Measurements from ENCODE around the gene ZNF444. TPM values are rescaled to one million over a fixed set of nuclear protein-coding genes. Genes with fewer than 3 reads are reported as not detected.
"Not testable (repeated sequence)": the region's sequence is repeated elsewhere in the genome, so short reads cannot be mapped to it uniquely, and the experiment has no call there.

The ZNF444 gene
- total and polyA plus RNA-seq, 2 donors (not counting 3 experiments of a cell fraction or from before 2014, with no cell fraction given), result 37.2 to 41.7 TPM

- H3K9me3 ChIP-seq (replicated peaks; ENCODE audit: control insufficient read depth, insufficient read depth, low read length), result no peaks in the 10 kb centered on the region
- H3K27ac ChIP-seq (ENCODE audit: insufficient read depth, low read depth, low read length), result no peak overlapping the region
- no peaks in the 10 kb centered on the region for H3K27me3 ChIP-seq (ENCODE audit: control insufficient read depth in 2 of 2, insufficient read depth in 2 of 2, low read length in 2 of 2)
- peak; percentile 54 for DNase-seq (ENCODE audit: low read depth, low spot score)
- peaks cover 4% of the 10 kb centered on the region for H3K4me1 ChIP-seq (ENCODE audit: control insufficient read depth, extremely low read depth, insufficient read depth, low read length)
- CTCF ChIA-PET, result interaction anchor here (0.9 to 2.6 kb wide), 11 partner anchors 9 to 228 kb away, joined by 3 to 27 read pairs (median 4); partner anchors contain the start of genes ZNF444 and ZNF787
- no peaks in the 10 kb centered on the region for H3K36me3 ChIP-seq (ENCODE audit: control insufficient read depth in 2 of 2, extremely low read depth in 1 of 2, insufficient read depth in 2 of 2, low read length in 2 of 2)
- dilution Hi-C loops (cut with MboI; ENCODE audit: extremely low pct_ligation_motif_present, low sequenced_read_pairs), result no loop called here
- H3K9ac ChIP-seq (replicated peaks; ENCODE audit: extremely low read depth, insufficient read depth, low read length), result no peak overlapping the region
- no peak overlapping the region for H3K4me2 ChIP-seq (ENCODE audit: insufficient read depth, low read length)
- peaks cover 70% of the 10 kb centered on the region for H3K79me2 ChIP-seq (ENCODE audit: control insufficient read depth, insufficient read depth, low read length)
- H3K4me3 ChIP-seq (replicated peaks in 1 of 3; ENCODE audit: insufficient read depth in 1 of 3, low read depth in 1 of 3, low read length in 3 of 3), result no peak overlapping the region
- intact Hi-C loops (cut with micrococcal nuclease), result loop anchor here (1.0 kb wide), 2 partner anchors 15 to 67 kb away; no protein-coding TSS in a partner anchor
- no peaks in the 10 kb centered on the region for H3K9me1 ChIP-seq (replicated peaks; ENCODE audit: control insufficient read depth, extremely low read depth, insufficient read depth, low read length)
- TF ChIP-seq EZH2 (IDR thresholded peaks at IDR 0.05; ENCODE audit: borderline replicate concordance, low read depth, low read length, severe bottlenecking), result no peak
- no peak for TF ChIP-seq POLR2A (IDR thresholded peaks at IDR 0.05; ENCODE audit: low read depth, low read length)
- TF ChIP-seq CTCF (IDR thresholded peaks at IDR 0.05; ENCODE audit: extremely low read depth in 1 of 2, insufficient read depth in 1 of 2, low read depth in 1 of 2, low read length in 2 of 2), result peak; percentile 41 to 68
- TF ChIP-seq POLR2AphosphoS5 (IDR thresholded peaks at IDR 0.05; ENCODE audit: insufficient read depth, low read depth, low read length), result no peak
- TF ChIP-seq MYC (IDR thresholded peaks at IDR 0.05; ENCODE audit: low read depth, low read length), result no peak
- no peak for TF ChIP-seq MAX (IDR thresholded peaks at IDR 0.05; ENCODE audit: insufficient read depth, insufficient read length)
- no peak for FAIRE-seq
- POLR2A ChIA-PET, result no interaction called here
- no TSS peak for BruUV-seq (replicated peaks)
- no peak overlapping the region for H2AFZ ChIP-seq (ENCODE audit: low read depth, low read length)
- no peaks in the 10 kb centered on the region for H4K20me1 ChIP-seq (replicated peaks; ENCODE audit: control insufficient read depth, extremely low read depth, insufficient read depth, low read length)
Measured at GRCh38 chr19:56105090-56105701, 35.9 kb upstream of the ZNF444 start.

- H3K9ac ChIP-seq (replicated peaks; ENCODE audit: extremely low read depth, insufficient read depth, low read length); H2AFZ ChIP-seq (ENCODE audit: low read depth, low read length); FAIRE-seq; H3K27ac ChIP-seq (ENCODE audit: insufficient read depth, low read depth, low read length); DNase-seq (ENCODE audit: low read depth, low spot score); H3K36me3 ChIP-seq (ENCODE audit: control insufficient read depth in 2 of 2, extremely low read depth in 1 of 2, insufficient read depth in 2 of 2, low read length in 2 of 2); H3K27me3 ChIP-seq (ENCODE audit: control insufficient read depth in 2 of 2, insufficient read depth in 2 of 2, low read length in 2 of 2); H3K9me3 ChIP-seq (replicated peaks; ENCODE audit: control insufficient read depth, insufficient read depth, low read length); H3K4me2 ChIP-seq (ENCODE audit: insufficient read depth, low read length); POLR2A ChIA-PET; H3K4me3 ChIP-seq (replicated peaks in 1 of 3; ENCODE audit: insufficient read depth in 1 of 3, low read depth in 1 of 3, low read length in 3 of 3); BruUV-seq (replicated peaks); dilution Hi-C loops (cut with MboI; ENCODE audit: extremely low pct_ligation_motif_present, low sequenced_read_pairs); H3K9me1 ChIP-seq (replicated peaks; ENCODE audit: control insufficient read depth, extremely low read depth, insufficient read depth, low read length); H4K20me1 ChIP-seq (replicated peaks; ENCODE audit: control insufficient read depth, extremely low read depth, insufficient read depth, low read length): not testable (repeated sequence)
- intact Hi-C loops (cut with micrococcal nuclease), result loop anchor here (1.0 kb wide), 2 partner anchors 14 to 66 kb away; no protein-coding TSS in a partner anchor
- H3K4me1 ChIP-seq (ENCODE audit: control insufficient read depth, extremely low read depth, insufficient read depth, low read length), result peaks cover 11% of the 10 kb centered on the region
- CTCF ChIA-PET, result interaction anchor here (1.4 to 2.6 kb wide), 4 partner anchors 25 to 228 kb away, joined by 4 to 27 read pairs (median 8); no protein-coding TSS in a partner anchor
- peaks cover 75% of the 10 kb centered on the region for H3K79me2 ChIP-seq (ENCODE audit: control insufficient read depth, insufficient read depth, low read length)
Measured at GRCh38 chr19:56105831-56106396, 35.2 kb upstream of the ZNF444 start.

Measured in endothelial cell of umbilical vein (primary cell).